GM19099 (cell line): ENCODE results near the gene KAT2A.

Experiments used
- POLR2A ChIP-seq: IDR thresholded peaks from 3 replicates; pipeline ENCODE4 v1.6.1; 2011; ENCODE audit warnings: low read depth; ENCODE audit not compliant: insufficient read length; ENCODE audit errors: extremely low read depth

The KAT2A gene

DNA sequence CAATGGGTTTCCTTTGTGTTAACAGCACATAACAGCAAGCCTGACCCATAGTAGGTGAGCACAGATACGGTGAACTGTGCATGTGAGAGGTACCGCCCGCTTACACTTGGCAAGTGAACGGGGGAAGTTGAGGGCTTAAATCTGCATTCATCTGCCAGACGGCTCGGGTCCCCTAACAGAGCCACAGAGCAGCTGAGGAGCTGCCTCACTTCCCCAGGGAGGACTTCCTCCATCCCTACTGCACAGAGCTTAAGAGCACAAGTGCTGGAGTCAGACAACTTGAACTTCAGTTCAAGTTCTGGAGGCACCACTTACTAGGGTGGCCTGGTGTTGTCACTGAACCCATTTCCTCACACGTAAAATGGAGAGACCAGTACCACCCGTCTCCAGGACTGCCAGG, 20.2 kb upstream of the KAT2A start:
- no peak for TF ChIP-seq POLR2A

GRCh38 chr17:42138749-42139492, 17.8 kb upstream of the KAT2A start:
- TF ChIP-seq POLR2A = no peak

DNA sequence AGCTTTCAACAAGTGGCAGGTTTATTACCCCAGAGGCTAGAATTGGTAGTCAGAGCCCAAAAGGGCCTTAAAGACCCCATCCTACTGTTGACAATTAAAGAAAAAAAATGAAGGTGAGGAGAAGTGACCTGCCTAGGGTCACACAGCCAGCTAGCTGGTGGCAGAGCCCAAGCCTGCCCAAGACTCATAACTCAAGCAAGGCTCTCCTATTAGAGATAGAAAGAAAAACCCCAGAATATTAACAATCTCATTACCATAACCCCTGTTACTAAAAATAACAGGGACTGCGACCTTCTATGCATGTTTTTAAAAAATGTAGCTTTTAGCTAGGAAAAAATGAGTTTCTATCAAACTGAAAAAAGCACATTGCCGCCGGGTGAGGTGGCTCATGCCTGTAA, 15.5 kb upstream of the KAT2A start:
- TF ChIP-seq POLR2A = no peak

DNA sequence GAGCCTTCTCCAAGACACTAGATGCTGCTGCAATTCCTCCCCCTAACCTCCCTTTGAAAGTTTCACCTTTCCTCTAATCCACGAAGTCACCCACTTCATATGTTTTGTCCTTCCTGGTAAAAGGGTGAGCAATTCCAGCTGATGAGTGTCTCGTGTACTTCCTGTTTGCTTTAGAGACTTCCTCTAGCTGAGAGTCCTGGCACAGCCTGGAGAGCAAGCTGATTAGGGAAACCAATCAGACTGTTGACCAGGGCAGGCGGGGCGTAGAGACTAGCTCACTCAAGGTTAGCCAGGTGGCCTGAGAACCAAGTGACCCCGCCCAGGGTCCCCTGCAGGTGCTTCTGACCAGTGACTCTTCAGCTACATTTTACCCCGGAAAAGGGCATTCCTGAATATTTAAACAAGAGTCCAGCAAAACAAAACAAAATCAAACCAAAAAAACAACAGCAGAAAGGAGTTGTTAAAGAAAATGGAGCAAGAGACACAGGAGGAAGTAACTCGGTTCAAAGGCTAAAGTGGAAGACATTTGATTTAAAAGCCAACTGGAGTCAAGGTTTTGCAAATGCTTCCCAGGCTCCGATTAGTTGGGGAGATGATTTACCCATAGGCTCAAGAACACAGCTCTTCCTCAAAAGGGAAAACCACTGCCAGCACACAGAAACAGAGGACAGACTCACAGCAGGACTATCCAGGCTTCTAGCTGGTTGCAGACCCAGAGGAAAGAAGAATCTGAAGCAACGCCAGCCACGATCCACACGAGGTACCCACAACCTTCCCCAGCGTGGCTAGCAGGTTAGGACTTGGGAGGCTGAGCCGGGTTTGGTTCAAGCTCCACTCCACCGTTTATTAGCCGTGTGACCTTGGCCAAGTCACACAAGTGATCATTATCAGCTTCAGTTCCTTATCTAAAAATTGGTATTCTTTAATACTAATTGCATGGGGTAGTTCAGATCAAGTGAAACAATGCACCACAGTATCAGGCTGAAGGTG, 14.8 kb upstream of the KAT2A start:
- no peak for TF ChIP-seq POLR2A

DNA sequence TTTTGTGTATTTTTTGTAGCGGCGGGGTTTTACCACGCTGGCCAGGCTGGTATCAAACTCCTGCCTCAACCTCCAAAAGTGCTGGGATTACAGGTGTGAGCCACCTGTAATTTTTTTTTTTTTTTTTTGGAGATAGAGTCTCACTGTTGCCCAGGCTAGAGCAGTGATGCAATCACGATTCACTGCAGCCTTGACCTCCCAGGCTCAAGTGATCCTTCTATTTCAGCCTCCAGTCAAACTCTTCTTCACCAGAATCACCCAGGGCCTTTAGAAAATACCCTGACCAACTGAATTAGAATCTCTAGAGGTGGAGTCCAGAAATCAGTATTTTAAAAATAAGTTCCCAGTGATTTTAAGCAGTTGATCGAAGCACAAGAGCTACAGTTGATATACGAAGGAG, 14.0 kb upstream of the KAT2A start:
- no peak for TF ChIP-seq POLR2A

DNA sequence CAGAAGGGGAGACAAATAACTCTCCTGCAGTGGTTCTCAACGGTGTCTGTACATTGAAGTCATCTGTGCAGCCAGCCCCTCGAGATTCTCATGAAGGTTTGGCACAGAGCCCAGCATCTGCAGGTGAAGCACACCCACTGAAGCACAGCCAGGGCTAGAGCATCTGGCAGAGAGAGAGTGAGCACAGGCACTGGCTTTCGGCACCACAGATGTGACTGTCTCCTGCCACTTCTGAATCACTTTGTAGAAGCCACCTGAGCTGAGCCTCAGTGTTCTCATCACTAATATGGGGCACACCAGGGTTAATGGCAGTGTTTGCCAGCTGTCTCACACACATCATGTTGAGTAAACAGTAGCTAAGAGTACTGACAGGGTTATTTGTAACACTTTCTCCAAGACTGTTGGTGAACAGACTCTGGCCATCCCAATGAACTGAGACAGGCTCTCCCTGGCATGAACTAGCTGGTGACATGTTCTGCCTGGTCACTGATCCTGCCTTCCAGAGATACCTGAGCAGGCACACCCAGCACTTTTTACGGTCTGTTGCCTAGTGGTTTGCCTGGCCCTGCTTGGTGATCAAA, 12.4 kb upstream of the KAT2A start:
- TF ChIP-seq POLR2A = no peak

- TF ChIP-seq POLR2A = no peak
These were observed 11.8 kb upstream of the KAT2A start for GRCh38 chr17:42132941-42133340.

DNA sequence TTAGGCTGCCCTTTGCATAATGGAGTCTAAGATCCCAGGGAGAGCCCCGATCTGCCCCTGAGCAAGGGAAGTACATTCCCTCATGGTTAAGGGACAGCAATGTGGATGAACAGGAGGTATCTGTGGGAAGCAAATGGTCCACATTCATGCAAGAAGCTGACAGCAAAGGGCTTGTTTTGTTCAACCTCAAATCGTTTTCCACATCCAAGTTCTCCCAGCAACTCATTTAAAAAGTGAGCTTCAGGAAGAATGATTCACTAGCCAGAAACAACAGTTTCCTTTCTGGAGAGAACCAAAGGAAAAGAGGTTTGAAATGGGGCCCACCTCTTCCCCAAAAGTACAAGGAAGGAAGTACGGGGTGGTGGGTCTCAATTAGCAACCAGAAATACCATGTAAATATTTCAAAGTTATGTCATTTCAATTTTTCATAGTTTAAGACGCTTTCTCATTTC, 10.8 kb upstream of the KAT2A start:
- TF ChIP-seq POLR2A = no peak

DNA sequence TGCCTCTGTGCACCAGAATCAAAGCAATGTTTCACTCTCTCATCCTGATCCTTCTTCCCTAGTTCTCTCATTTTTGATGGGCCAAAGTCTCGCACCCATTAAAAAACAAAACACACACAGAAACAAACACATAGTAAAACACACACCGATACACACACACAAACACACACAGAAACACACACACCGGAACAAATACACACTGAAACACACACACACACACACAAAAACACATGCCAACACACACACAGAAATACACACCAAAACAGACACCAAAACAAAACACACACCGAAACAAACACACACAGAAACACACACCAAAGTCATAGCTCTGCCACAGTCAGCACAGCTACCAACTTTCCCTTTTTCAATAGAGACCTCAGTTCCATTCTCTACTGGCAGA, 10.1 kb upstream of the KAT2A start:
- TF ChIP-seq POLR2A = no peak

- TF ChIP-seq POLR2A = no peak
These were observed 9.3 kb upstream of the KAT2A start for GRCh38 chr17:42130310-42130936.

DNA sequence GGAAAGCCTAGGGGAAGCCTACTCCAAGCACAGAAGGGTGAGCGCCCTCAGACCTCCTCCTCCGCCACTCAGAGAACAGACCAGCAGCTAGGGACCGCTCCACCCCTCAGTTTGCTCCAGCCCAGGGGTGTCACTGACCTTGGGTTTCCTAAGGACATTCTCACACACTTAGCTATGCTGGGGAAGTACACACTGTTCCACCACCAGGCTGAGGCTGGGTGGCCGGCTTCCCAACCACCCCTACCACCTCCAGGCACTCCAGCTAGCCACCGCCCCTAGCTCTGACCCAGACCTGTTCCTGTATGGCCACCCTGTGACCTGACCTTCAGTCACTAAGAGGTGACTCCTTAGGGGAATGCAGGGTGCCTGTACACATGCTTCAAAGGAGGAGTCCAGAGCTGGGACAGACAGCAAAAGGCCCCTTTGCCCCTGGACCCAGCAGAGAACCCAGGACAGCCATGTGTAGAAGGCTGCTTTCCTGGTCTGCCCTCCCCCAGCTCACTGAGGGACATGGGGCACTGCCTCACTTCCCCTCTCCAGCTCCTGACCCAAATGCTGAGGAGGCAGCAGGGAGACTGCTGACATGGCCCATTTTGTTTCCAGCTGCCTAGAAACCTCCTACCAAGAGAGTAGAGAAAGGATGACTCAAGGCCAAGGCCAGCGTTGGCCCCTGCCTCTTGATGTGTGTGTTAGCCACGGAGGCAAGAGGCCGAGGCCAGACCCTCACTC, 8.1 kb upstream of the KAT2A start:
- TF ChIP-seq POLR2A = no peak

- TF ChIP-seq POLR2A = no peak
These were observed 6.2 kb upstream of the KAT2A start for GRCh38 chr17:42127414-42127813.

DNA sequence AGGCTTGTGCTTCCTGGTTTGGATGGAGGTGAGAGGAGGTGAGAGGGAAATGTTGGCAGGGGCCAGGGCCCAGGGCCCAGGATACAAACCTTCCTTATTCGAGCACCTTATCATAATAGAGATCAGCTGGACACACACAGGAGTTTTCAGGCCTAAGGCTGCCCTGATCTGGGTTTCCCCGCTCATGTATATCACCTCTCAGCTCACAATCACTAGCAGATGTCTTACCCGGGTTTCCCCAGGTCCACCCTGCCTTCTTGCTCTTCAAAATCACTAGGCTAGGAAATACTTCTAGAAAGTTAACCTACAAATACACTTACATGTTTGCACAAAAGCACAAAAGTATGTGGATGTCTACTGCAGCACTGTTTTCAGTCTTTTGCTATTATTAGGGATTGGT, 5.7 kb upstream of the KAT2A start:
- TF ChIP-seq POLR2A = no peak

- no peak for TF ChIP-seq POLR2A
These were observed 4.4 kb upstream of the KAT2A start for GRCh38 chr17:42125565-42125964.
